Lower leg skin (tissue), 3 donors: ENCODE measurements around the gene TUB.

Experiments
- POLR2A ChIP-seq, 2 donors: fragments of 450-650 bp; IDR thresholded peaks; one replicate each; pipeline ENCODE4 v1.6.1; 2016 to 2017; ENCODE audit warnings: antibody characterized with exemption in 2 of 2, mild to moderate bottlenecking in 1 of 2, moderate library complexity in 1 of 2
- TF ChIP-seq, protein P1 (sequence below), 3 donors: fragments of 450-650 bp; IDR thresholded peaks; one replicate each; pipeline ENCODE4 v1.5.1; 2016; ENCODE audit warnings: antibody characterized with exemption in 3 of 3, mild to moderate bottlenecking in 3 of 3, moderate library complexity in 2 of 3

DNA sequence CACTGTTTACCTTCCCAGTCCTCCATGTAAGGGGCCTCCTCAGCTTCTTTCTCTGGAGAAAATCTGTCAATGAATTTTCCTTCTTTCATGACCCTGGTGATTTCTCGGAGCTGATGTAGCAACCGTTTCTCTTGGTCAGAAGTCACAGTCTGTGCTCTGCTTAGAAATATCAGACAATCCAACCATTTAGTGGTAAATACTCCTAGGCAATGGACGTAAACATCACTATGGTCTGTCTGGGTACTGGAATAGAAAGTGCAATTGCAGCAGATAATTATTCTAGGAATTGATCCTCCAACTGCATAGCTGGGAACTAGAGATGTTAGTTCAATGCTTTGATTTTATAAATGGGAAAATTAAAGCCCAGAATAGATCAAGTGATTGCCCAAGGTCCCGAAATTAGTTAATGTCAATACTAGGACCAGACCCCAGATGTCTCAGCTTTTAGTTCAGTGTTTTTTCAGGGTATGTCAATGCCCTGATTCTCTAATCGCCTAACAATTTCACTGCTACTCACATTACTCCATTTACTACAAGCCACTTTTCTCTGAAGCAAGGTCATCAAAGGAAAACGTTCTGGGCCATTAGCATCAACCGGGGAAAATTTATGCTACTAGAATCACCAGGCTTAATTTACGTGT, 45.8 kb downstream of the TUB start:
- TF ChIP-seq, protein P1, sequence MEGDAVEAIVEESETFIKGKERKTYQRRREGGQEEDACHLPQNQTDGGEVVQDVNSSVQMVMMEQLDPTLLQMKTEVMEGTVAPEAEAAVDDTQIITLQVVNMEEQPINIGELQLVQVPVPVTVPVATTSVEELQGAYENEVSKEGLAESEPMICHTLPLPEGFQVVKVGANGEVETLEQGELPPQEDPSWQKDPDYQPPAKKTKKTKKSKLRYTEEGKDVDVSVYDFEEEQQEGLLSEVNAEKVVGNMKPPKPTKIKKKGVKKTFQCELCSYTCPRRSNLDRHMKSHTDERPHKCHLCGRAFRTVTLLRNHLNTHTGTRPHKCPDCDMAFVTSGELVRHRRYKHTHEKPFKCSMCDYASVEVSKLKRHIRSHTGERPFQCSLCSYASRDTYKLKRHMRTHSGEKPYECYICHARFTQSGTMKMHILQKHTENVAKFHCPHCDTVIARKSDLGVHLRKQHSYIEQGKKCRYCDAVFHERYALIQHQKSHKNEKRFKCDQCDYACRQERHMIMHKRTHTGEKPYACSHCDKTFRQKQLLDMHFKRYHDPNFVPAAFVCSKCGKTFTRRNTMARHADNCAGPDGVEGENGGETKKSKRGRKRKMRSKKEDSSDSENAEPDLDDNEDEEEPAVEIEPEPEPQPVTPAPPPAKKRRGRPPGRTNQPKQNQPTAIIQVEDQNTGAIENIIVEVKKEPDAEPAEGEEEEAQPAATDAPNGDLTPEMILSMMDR (IDR thresholded peaks at IDR 0.05), result no peak
- no peak for TF ChIP-seq POLR2A (IDR thresholded peaks at IDR 0.05)
